GM19238 (cell line): Measurements from ENCODE around the gene TDRD1.
"Not testable (repeated sequence)": the region's sequence is repeated elsewhere in the genome, so short reads cannot be mapped to it uniquely, and the experiment has no call there.

Experiments
- DNase-seq: peaks from one replicate; pipeline ENCODE4 v3.0.0; 2011; ENCODE audit warnings: low spot score; ENCODE audit not compliant: insufficient read length

The TDRD1 gene

DNA sequence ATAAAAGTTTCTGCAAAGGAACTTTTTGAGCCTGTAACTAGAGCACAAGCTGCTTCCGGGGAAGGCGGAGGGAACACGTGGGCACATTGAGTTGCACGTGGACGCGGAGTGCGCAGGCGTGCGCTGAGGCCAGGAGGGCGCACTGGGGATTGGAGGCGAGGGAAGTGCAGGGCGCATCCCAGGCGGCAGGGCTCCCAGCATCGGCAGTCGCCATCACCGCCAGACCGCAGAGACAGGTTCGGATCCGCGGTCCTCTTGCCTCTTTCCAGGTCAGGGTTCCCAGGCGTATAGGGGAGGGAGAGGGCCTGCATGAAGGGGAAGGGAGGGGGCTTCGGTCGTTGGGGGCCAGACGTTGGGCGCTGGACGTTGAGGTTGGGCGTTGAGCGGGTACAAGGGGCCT is at the start of gene TDRD1:
Gene TDRD1, plus strand, starts transcription at position 206 of the 400 bp plus-strand sequence. CDS start 8,479 bp downstream, outside the sequence.
- DNase-seq = no peak

GRCh38 chr10:114131094-114131493 is 48.1 kb upstream of the TDRD1 start:
- peak; percentile 9 for DNase-seq

DNA sequence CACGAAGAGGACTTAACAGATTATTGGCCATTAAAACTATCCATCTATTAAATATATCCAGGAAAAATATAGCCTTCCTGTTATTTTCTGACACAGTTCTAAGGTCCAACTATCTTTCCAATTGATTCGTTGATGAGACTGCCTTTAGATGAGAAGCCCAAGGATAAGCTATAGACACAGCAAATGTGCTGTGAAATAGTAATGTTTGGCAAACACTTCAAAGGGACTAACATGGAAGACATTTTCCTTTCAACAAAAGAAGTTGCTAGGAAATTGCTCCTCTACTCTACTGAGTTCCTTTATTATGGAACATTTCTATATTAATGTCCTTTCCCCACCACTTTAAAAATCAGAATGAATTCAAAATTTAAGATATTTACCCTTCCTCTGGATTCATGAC is 43.7 kb upstream of the TDRD1 start:
- DNase-seq = no peak

DNA sequence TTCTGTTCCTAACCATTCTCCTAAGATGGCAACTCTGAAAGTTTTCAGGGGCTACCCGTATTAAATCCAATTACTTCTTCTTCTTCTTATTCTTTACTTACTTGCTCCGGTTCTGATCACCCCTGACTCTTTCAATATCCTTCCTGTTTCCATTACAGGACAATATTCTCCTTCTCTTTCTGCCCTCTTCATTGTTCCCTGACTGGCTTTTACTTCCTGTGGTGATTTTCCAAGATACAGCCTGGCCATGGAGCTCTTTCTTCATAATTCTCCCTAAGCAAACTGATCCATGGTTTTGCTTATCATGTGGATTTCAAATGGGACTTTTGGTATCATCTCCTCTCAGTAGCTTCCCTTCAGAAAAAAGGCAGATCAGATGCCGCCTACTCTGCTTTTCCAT is 40.6 kb upstream of the TDRD1 start:
- DNase-seq = no peak

DNA sequence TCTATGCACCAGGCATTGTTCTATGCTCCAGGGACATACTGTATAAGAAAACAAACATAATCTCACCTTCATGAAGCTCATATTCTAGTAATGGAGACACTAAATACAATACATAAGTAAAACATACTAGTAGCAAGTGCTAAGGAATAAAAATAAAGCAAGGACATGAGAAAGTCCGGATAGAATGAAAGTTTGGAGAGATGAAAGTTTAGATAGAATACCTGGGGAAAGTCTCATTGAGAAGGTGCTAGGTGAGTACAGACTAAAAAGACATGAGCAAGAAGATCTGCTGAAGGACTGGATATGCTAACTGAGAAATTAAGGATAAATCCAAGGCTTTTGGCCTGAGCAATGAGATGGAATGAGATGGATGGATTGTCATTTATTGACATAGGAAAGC is 39.1 kb upstream of the TDRD1 start:
- no peak for DNase-seq

- DNase-seq = not testable (repeated sequence)
These were observed 38.3 kb upstream of the TDRD1 start for GRCh38 chr10:114140827-114141226.

DNA sequence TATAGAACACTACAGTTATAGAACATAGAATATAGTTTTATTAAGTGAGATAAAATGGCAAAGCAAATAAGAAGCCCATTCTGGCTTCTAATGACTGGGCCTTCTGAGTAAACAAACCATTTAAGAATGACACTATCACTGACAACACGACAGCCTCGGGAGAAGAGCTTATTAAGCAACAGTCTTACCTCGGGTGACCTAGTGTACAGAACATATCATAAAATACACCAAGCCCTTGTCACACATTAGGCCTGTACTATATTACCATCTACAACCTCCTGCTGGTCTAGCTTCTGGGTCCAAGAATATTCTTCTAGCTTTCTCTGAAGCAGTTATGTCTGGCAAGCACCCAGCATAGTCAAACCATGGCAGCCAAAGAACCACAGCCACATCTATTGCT is 37.1 kb upstream of the TDRD1 start:
- no peak for DNase-seq

GRCh38 chr10:114143160-114143559 is 36.0 kb upstream of the TDRD1 start:
- no peak for DNase-seq

GRCh38 chr10:114149476-114149875 is 29.7 kb upstream of the TDRD1 start:
- DNase-seq = not testable (repeated sequence)

DNA sequence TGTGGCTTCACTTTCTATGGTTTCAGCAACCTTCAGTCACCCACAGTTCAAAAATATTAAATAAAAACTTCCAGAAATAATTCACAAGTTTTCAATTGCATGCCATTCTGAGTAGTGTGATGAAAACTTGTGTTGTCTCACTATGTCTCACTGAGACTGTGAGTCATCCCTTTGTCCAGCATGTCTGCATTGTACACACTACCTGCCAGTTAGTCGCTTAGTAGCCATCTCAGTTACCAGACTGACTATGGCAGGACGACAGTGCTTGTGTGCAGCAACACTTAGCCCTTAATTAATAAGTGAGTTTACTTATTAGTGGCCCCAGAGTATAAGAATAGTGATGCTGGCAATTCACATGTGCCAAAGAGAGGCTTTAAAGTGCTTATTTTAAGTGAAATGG is 27.7 kb upstream of the TDRD1 start:
- no peak for DNase-seq

DNA sequence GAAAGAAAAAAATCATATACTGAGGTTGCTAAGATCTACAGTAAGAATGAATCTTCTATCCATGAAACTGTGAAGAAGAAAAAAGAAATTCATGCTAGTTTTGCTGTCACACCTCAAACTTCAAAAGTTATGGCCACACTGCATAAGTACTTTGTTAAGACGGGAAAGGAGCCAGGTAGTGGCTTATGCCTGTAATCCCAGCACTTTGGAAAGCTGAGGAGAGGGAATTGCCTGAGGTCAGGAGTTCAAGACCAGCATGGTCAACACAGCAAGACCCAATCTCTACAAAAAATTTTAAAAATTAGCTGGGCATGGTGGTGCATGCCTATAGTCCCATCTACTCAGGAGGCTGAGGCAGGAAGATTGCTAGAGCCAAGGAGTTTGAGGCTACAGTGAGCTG is 27.3 kb upstream of the TDRD1 start:
- no peak for DNase-seq

- no peak for DNase-seq
These were observed 21.2 kb upstream of the TDRD1 start for GRCh38 chr10:114157912-114158311.

- DNase-seq = no peak
These were observed 16.1 kb upstream of the TDRD1 start for GRCh38 chr10:114163062-114163461.

- DNase-seq = no peak
These were observed 13.1 kb upstream of the TDRD1 start for GRCh38 chr10:114166043-114166442.

- no peak for DNase-seq
These were observed 12.7 kb upstream of the TDRD1 start for GRCh38 chr10:114166494-114166893.

DNA sequence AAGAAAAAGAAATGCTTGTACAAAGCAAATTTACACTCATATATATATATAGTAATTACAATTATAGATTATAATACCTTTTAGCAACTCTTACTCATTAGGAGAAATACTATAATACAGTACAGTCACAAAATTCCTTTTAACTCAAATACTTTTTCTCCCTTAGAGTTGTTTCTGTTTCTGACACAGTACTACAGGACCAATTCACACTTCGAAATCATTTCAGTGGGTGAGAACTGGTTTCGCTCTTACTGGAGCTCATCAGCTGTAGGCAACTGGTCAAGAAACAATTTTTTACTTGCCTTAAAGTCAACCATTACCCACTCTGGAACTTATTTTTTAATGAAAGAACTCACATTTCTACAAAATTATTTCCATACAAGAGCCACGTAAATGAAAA is 11.2 kb upstream of the TDRD1 start:
- DNase-seq = no peak

- no peak for DNase-seq
These were observed 10.6 kb upstream of the TDRD1 start for GRCh38 chr10:114168450-114169009.

DNA sequence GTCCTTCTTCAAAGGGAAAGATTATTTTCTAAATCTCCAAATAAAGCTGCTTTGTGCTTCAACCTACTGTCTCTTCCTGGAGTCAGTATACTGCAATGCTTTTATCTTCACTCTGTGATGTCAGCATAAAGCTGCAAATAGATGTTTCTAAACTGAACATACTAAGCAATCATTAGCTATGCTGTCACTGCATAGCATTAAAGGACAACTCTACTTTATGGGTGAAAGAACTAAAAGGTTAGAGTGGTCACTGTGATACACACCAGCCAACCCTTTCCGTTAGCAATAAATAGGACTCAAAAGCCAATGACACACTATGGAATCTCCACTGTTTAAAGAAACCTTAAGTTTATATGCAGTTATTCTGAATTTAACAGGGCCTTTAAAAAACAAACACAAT is 6.9 kb upstream of the TDRD1 start:
- no peak for DNase-seq

GRCh38 chr10:114172776-114173602 is 6.2 kb upstream of the TDRD1 start:
- no peak for DNase-seq

- DNase-seq = peak; percentile 9
These were observed 5.6 kb upstream of the TDRD1 start for GRCh38 chr10:114173603-114173920.

DNA sequence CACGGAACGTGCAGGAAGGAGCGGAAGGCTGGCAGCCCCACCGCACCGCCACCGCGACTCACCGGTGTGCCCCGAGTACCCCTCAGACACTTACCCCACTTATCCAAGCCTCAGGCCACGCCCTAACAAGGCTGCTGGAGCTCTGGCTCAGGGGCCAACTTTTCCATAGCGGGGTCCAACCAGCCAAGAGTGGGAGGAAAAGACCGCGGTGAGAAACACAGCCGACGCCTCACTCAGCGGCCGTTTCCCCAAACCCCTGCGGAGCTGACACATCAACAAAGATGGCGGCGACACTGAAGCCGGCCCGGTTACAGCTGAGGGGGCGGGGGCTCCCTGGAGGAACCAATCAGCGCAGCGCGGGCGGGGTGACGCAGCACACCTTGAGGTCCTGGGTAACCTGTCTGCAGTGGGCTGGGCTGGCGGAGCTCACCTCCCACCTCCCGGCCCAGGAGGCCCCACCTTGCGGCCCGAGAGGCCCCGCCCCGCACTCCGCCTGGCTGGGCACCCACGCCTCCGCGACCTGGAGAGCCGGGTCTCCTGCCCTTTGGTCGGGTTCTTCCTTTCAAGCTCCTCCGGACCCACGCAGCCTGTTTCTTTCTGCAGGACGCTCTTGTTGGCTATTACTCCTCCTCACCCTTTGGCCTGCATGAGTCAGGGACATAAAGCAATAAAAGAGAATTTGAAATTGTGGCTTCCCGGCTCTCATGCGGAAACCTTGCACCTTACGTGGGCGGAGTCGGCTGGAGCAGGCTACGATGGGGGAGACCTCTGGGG is 5.0 kb upstream of the TDRD1 start, which contains the start of gene CCDC186:
Gene CCDC186, minus strand, starts transcription at position 283 of the 774 bp plus-strand sequence. CDS start 10,935 bp downstream, outside the sequence.
- peak; percentile 92 for DNase-seq

DNA sequence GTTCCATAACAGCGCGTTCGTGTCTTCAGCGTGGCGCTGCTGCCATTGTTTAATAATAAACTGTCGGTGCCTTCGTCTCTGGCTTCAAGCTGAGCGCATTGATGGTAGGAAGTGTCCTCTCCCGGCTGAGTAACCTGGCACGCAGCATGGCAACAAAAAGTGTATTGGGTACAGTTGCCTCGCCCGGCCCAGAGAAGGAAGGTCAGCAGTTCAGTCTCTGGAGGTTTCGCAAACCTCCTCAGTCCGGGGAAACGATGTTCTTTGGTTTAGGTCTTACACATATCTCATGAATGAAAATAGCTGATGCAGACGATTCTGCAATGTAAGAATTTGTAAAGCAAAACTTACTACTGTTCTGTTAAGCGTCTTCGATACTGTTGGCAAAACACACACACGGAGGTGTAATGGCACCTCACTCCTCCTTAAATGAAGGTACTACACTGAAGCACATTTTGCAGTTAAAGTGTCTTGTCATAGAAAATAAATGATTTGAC is 4.4 kb upstream of the TDRD1 start:
- no peak for DNase-seq
